ENCODE results near the gene SIL1.

GRCh38 chr5:139019211-139019610, 179.0 kb downstream of the SIL1 start:
- TF ChIP-seq POLR2A (IDR thresholded peaks at IDR 0.05; ENCODE audit: low read length) (no peak), CTCF (IDR thresholded peaks at IDR 0.05) (no peak), MAX (IDR thresholded peaks at IDR 0.05) (no peak)

Data from A549 (cell line).